Measurements from ENCODE around the gene ADAMTS14.

Gene ADAMTS14

GRCh38 chr10:70730955-70731354 lies 58.6 kb downstream of the ADAMTS14 start:
- no peak for DNase-seq (ENCODE audit: low read depth in 2 of 2)

GRCh38 chr10:70732569-70732968 lies 60.3 kb downstream of the ADAMTS14 start:
- DNase-seq (ENCODE audit: low read depth in 2 of 2), result no peak

GRCh38 chr10:70733051-70733450 lies 60.7 kb downstream of the ADAMTS14 start:
- DNase-seq (ENCODE audit: low read depth in 2 of 2), result no peak

GRCh38 chr10:70735161-70735560 lies 62.9 kb downstream of the ADAMTS14 start:
- DNase-seq (ENCODE audit: low read depth in 2 of 2), result no peak

DNA sequence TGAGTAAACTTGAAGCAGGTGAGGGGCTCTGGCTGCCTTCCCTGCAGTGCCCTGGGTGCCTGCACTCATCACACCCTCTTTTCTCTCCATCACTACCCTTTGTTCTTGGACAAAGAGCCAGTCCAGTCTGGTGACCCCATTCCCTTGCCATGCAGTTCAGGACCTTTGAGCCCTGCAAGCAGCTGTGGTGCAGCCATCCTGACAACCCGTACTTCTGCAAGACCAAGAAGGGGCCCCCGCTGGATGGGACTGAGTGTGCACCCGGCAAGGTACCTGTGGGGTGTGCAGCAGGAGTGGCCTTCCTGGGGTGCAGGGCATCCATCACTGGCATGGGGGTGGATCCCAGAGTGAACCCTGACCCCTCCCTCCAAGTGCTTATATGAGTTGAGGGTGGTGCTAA lies 64.2 kb downstream of the ADAMTS14 start:
- DNase-seq (ENCODE audit: low read depth in 2 of 2), result no peak

GRCh38 chr10:70737250-70737649 lies 64.9 kb downstream of the ADAMTS14 start:
- no peak for DNase-seq (ENCODE audit: low read depth in 2 of 2)

DNA sequence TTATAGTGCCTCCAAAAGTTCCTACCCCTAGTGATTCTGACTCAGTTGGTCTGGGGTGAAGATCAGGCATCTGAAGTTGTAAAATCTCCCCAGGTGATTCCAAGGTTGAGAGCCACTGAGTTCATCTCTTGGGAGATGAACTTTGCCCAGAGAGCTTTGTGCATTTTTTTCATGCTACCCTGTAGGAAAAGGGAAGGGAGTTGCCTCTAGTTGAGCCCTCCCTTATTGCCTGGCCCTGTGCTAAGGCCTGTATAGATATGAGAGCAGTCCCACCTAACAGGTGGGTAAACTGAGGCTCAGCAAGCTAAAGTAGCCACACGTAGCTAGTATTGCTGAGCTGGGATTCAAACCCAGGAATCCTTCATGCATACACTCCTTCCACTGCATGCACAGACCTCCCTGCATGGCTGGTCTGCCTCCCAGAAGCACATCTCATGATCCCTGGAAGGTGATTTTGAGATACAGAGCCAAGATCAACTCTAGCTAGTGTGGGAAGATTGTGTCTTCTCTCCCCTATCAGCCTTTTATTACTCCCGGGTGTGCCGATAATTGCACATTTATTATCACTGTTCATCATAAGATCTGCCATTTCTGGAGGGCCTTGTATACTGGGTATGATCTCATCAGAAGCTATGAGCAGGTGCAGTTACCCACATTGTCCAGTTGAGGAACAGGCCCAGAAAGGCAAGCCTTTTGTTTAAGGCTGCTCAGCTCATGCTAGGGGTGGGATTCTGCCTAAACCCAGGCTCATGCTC lies 65.9 kb downstream of the ADAMTS14 start:
- DNase-seq (ENCODE audit: low read depth in 2 of 2), result no peak

- DNase-seq (ENCODE audit: low read depth in 2 of 2), result no peak
Observed at GRCh38 chr10:70738761-70739121, 66.4 kb downstream of the ADAMTS14 start.

DNA sequence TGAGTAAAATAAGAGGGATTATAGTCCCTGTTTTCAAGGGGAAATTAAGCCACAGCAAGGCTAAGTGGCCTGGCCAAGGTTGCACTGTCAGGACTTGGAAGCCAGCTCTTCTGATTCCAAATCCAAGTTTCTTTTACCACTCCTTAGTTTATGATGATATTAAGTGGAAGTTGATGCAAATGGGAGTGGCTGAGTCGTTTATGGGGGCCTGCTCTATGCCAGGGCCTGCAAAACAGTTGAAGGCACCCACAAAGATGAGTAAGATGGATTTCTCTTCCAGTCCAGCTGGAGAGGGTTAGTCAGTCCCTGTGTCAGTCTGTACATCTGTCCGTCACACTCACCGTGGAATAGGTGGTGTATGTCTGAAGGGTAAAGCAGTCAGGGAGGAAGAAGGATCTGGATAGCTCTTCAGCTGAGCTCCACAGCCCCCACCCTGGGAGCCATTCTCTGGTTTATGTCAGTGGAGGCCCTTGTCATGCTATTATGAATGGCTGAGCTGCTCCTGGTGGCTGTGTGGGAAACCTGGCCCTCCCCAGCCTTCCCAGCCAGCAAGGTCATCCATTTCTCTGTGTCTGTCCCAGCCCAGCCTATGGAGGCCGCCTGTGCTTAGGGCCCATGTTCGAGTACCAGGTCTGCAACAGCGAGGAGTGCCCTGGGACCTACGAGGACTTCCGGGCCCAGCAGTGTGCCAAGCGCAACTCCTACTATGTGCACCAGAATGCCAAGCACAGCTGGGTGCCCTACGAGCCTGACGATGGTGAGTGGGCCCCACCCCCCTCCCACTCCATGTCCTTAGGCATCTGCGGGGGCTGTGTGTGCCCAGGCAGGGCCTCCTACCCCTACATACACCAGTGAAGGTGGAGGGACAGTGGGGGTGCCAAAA lies 68.3 kb downstream of the ADAMTS14 start:
- no peak for DNase-seq (ENCODE audit: low read depth in 2 of 2)

GRCh38 chr10:70742537-70743429 lies 70.5 kb downstream of the ADAMTS14 start:
- DNase-seq (ENCODE audit: low read depth in 2 of 2), result no peak

DNA sequence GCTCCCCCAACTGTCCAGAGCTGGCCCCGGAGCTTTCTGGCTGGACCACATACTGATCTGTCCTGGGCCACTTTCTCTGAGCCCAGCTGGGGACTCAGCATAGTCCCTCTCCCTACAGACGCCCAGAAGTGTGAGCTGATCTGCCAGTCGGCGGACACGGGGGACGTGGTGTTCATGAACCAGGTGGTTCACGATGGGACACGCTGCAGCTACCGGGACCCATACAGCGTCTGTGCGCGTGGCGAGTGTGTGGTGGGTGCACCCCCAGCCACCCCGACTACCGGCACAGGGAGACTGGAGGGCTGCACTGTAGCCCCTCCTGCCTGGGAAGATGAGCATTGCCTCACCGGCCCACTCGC lies 71.1 kb downstream of the ADAMTS14 start:
- DNase-seq (ENCODE audit: low read depth in 2 of 2), result no peak

GRCh38 chr10:70743879-70744278 lies 71.6 kb downstream of the ADAMTS14 start:
- DNase-seq (ENCODE audit: low read depth in 2 of 2), result no peak

- DNase-seq (ENCODE audit: low read depth in 2 of 2), result no peak
Observed at GRCh38 chr10:70744617-70745143, 72.4 kb downstream of the ADAMTS14 start.

GRCh38 chr10:70745555-70745954 lies 73.2 kb downstream of the ADAMTS14 start:
- no peak for DNase-seq (ENCODE audit: low read depth in 2 of 2)

DNA sequence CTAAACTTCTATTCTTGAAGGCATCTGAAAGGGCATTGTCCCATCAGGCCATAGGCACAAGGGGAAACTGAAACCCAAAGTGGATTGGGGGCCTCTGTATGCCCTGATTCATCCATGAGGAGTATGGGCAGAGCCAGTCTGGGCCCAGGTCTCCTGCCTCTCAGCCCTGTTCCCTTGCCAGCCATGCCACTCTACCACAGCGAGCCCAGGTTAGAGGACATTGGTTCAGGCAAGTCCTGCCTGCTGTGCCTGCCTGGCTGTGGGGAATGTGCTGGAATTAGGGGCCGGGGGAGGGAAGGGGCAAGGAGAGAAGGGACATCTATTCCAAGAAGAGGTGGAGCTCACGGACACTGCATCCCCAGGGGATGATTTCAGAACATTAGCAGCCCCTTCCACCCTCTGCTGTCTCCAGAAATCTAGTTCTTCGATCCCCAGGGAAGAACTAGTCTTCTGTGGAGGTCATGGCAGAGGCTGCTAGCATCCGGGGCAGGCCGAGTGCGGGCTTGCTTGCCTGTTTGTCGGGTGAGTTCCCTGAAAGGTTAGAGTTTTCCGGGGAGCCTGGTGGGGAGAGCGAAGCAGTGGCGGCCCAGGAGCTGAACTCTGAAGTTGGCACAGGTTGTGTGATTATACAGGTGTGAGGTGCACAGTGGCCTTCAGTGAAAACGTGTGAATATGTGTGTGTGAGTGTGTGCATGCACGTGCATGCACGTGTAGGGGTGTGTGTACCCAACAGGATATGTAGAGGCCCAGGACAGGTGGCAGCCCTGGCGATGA lies 75.1 kb downstream of the ADAMTS14 start:
- DNase-seq (ENCODE audit: low read depth in 2 of 2), result no peak

- DNase-seq (ENCODE audit: low read depth in 2 of 2), result no peak
Observed at GRCh38 chr10:70748305-70748704, 76.0 kb downstream of the ADAMTS14 start.

DNA sequence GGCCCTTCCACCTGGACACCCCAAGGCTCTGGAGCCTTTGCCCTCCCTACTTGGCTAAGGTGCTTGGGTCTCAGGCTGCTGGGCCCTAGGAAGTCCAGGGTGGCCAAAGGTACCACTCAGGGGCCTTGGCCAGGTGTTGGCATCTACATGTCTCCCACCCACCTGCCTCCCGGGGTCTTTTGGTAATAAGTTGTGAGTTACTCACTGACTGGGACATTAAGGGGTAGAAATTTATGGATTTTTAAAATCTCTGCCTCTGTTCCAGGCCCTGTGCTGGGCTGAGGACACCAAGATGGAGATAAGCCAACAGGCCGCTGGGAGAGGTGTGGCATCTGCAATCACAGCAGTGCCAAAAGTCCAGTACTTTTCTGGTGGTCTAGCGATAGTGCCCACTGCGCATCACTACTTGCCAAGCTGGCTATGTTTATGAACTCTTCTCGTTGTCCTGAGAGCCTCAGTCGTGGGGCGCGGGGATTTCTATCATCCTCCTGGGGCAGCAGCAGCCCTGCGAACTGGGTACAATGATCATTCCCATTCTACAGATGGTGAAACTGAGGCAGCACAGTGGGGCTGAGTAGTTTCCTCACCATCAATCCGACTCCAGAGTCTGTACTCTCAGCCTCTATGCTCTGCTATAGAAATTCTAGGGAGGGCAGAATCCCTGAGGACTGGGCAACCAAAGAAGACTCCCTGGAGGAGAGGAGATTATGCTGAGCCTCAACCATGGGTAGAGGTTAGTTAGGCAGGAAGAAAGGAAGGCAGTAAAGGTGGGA lies 76.7 kb downstream of the ADAMTS14 start:
- DNase-seq (ENCODE audit: low read depth in 2 of 2), result no peak

DNA sequence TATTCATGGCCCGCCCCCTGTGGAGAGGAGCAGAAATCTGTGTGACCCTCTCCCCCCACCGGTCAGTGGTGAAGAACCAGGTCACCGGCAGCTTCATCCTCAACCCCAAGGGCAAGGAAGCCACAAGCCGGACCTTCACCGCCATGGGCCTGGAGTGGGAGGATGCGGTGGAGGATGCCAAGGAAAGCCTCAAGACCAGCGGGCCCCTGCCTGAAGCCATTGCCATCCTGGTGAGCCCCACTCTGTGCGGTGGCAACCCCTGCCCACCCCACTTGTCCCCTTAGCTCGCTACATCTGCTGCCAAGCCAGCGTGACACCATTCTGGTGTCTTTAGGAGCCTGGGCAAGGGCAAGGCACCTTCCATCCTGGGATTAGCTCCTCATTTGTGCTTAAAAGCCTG lies 77.5 kb downstream of the ADAMTS14 start:
- DNase-seq (ENCODE audit: low read depth in 2 of 2), result no peak

GRCh38 chr10:70750156-70750703 lies 77.9 kb downstream of the ADAMTS14 start:
- DNase-seq (ENCODE audit: low read depth in 2 of 2), result no peak

- DNase-seq (ENCODE audit: low read depth in 2 of 2), result no peak
Observed at GRCh38 chr10:70751356-70751755, 79.0 kb downstream of the ADAMTS14 start.
